Muscle layer of duodenum (tissue), 2 donors: ENCODE data around the gene PYGB.

Experiments used
- H3K27ac ChIP-seq: one replicate; pipeline ENCODE4 v1.7.0; 2013; ENCODE audit warnings: mild to moderate bottlenecking, low read length
- H3K27me3 ChIP-seq: one replicate; pipeline ENCODE4 v1.7.0; 2013; ENCODE audit warnings: low read depth, mild to moderate bottlenecking, control low read depth, low read length
- H3K36me3 ChIP-seq, 2 donors: one replicate each; pipeline ENCODE4 v1.7.0; 2013; ENCODE audit warnings: low read length in 2 of 2, control low read depth in 1 of 2, mild to moderate bottlenecking in 1 of 2; ENCODE audit not compliant: insufficient read depth in 2 of 2, control insufficient read depth in 1 of 2
- H3K4me1 ChIP-seq, 2 donors: one replicate each; pipeline ENCODE4 v1.7.0; 2013; ENCODE audit warnings: low read length in 2 of 2, mild to moderate bottlenecking in 2 of 2, control low read depth in 1 of 2, moderate library complexity in 1 of 2; ENCODE audit not compliant: insufficient read depth in 2 of 2, control insufficient read depth in 1 of 2
- H3K4me3 ChIP-seq, 2 donors: one replicate each; pipeline ENCODE4 v1.7.0; 2013; ENCODE audit warnings: low read length in 2 of 2, low read depth in 1 of 2, mild to moderate bottlenecking in 1 of 2
- H3K9me3 ChIP-seq, 2 donors: one replicate each; pipeline ENCODE4 v1.7.0; 2013; ENCODE audit warnings: low read length in 2 of 2, control low read depth in 1 of 2, mild to moderate bottlenecking in 1 of 2; ENCODE audit not compliant: control insufficient read depth in 1 of 2
- donor health status: healthy.

The PYGB gene

DNA sequence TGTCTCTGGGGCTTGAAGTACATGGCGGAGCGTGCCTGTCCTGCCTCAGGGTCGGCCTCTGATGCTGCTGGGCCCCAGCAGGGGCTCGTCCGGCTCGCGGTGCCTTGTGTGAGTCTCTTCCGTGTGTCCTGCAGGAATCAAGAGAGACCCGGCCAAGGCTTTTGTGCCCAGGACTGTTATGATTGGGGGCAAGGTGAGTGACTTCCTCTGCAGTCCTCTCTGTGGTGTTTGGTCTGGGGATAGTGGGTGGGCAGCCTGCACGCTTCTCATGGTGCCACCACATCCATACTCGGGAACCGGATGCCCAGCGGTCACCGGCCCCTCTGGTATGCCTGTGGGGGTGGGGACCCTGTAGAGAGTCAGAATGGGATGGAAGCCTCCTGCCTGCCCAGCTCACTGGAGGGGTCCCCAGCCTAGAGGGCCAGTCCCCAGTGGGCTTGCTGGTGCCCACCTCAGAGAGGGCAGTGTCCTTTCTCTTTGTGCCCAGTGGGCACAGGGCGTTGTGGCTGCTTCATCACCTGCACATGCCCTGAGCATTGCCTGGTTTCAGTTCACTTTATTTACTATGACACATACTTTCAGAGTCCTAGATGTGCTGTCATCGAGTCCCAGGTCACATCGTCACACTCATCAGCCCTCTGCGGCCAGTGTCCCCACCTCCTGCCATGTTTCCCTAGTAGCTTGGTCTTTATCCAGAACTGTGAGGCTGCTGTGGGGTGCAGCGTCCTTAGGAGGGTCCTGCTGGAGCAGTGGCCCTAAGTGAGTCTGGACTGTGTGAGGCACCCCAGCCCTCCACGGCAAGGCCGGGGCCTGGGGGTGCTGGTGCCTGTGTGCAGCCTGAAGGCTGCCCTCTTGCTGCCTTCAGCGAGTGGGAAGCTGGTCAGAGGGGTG is 40.7 kb downstream of the PYGB start:
- H3K9me3 ChIP-seq: no peaks in the 10 kb centered on the region
- no peaks in the 10 kb centered on the region for H3K27me3 ChIP-seq
- H3K4me3 ChIP-seq: no peak overlapping the region
- peaks cover 38 to 90% of the 10 kb centered on the region in 2 donors for H3K36me3 ChIP-seq
- H3K27ac ChIP-seq: no peak overlapping the region
- no peaks in the 10 kb centered on the region for H3K4me1 ChIP-seq

DNA sequence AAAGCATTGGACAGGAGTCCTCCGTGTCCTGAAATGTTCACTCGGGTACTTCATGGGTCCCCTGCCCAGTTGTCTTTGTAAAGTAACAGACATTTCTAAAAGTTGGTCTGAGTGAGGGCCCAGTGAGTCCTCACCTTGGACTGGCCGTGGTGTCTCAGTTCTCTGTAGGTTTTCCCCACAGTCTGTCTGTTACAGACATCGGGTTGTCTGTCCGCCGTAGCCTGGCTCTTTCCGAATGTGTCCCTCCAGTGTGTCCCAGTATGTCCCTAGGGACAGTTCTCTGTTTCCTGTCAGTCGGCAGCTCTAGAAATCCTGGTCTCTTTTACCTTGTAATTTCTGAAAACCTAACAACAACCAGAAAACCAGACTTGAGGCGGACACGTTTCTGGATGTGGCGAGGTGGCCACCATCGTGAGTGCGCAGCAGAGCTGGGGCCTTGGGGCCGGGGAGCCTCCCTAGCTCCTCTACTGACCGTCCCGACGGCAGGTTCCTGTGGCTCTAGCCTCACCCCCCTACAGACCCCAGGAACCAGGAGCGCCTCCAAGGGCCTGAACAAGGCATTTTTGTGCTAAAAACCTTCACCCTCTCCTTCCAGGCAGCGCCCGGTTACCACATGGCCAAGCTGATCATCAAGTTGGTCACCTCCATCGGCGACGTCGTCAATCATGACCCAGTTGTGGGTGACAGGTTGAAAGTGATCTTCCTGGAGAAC is 42.2 kb downstream of the PYGB start:
- Histone ChIP-seq H3K9me3 (no peaks in the 10 kb centered on the region), H3K4me1 (peaks cover 0 to 3% of the 10 kb centered on the region in 2 donors), H3K36me3 (peaks cover 24 to 76% of the 10 kb centered on the region in 2 donors), H3K27ac (no peak overlapping the region), H3K27me3 (no peaks in the 10 kb centered on the region), H3K4me3 (no peak overlapping the region)

DNA sequence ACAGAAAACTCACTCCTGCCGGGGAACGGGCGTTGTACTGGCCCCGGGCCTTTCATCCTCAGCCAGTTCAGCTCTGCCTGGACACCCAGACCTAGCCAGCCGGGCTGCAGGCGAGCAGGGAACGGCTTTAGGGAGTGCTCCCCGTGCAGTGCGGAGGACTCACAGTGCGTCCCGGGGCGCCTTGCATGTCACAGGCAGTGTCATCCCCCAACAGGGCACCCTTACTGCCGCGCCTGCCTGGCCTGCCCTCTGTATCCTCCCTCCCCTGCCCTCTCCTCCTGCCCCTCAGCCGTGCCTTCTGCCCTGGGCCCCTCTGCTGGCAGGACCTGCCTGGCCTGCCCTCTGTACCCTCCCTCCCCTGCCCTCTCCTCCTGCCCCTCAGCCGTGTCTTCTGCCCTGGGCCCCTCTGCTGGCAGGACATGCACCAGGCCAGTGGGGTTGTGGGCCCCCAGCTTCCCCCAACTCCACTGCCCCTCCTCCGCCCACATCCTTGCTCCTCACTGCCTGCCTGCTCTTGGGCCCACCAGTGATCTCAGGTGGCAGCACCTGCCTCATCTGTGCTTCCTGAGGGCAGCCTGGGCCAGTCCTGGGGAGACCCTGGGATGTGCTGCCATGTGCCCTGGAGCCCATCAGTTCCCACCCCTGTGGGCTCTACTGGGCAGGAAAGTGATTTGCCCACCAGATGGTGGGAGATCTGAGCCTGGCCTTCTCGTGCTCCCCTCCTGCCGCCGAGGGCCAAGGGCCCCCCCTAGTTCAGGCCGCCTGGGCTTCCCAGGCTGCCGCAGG is 43.0 kb downstream of the PYGB start:
- Histone ChIP-seq H3K4me3 (no peak overlapping the region), H3K27ac (no peak overlapping the region), H3K36me3 (peaks cover 17 to 70% of the 10 kb centered on the region in 2 donors), H3K4me1 (peaks cover 0 to 11% of the 10 kb centered on the region in 2 donors), H3K27me3 (no peaks in the 10 kb centered on the region), H3K9me3 (no peaks in the 10 kb centered on the region)

DNA sequence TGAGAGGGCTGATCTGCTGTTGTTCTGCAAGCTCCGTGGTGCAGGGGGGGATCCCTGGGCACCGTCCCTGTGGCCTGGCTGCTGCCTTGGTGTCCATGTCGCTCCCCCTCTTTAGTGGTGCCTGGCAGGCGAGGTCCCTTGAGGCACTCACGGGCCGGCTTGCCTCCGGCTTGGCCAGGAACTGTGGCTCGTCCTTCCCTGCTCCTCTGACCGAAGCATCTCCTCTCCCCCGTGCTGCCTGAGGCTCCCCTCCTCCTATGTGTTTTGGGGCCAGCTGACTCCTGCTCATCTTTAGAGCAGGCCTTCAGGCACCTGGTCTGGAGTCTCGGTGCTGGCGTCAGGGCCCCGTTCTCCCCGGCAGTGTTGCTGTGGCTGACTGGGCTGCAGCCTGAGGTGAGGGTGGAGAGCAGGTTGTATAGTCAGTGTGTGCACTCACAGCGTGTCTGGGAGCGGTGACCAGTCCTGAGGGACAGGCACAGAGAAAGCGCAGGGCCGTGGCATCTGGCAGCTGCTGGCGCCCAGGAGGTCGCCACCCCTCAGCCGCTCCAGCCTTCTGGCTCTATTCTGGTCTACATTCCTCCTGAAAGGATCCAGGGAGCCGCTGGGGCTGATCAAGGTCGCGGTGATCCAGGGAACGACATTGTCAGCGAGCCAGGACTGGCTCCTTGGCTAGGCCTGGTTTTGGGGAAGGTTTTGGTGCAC is 43.7 kb downstream of the PYGB start:
- H3K36me3 ChIP-seq: peaks cover 11 to 70% of the 10 kb centered on the region in 2 donors
- H3K27ac ChIP-seq: no peak overlapping the region
- peaks cover 0 to 19% of the 10 kb centered on the region in 2 donors for H3K4me1 ChIP-seq
- no peaks in the 10 kb centered on the region for H3K9me3 ChIP-seq
- no peak overlapping the region for H3K4me3 ChIP-seq
- H3K27me3 ChIP-seq: no peaks in the 10 kb centered on the region

DNA sequence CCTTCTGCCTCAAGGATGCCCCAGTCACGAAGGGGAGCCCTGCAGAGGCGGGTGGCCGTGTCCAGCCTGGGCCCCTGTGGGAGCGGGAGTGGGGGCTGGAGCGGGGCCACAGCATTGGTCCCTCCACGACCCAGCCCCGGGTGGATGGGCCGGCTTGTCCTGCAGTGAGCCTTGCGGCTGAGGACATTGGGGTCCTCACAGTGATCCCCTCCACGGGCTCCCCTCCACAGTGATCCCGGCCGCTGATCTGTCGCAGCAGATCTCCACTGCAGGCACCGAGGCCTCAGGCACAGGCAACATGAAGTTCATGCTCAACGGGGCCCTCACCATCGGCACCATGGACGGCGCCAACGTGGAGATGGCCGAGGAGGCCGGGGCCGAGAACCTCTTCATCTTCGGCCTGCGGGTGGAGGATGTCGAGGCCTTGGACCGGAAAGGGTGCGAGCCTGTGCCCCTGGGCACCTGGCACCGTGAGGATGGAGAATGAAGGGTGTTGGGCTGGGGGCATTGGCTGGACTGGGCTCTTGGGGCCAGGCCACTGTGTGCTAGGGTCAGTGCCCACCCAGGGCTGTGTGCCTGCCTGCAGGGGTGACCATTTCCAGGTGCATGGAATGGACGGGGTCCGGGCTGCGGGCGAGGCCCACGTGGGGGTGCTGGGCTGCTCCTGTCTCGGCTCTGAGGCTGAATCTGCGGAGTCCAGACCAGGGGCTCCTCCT is 44.4 kb downstream of the PYGB start:
- Histone ChIP-seq H3K4me1 (peaks cover 0 to 21% of the 10 kb centered on the region in 2 donors), H3K27me3 (no peaks in the 10 kb centered on the region), H3K36me3 (peaks cover 13 to 67% of the 10 kb centered on the region in 2 donors), H3K9me3 (no peaks in the 10 kb centered on the region), H3K4me3 (no peak overlapping the region), H3K27ac (no peak overlapping the region)

DNA sequence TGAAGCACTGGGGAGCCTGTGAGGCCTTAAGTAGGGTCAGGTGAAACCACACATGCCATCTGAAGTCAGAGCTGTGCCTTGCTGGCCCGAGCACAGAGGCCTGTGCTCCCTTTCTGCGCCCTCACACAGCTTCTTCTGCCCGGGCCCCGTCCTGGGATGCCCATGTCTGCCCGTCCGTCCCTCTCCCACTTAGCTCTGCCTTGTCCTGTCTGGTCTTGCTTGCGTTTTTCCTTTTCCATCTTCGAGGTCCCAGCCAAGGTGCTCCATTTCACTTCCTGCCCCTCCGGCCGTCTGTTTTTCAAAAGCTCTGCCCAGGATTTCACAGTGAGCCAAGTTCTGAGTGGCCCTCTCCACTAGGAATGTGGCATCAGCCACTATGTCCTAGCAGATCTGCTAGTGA is 45.6 kb downstream of the PYGB start:
- peaks cover 12 to 57% of the 10 kb centered on the region in 2 donors for H3K36me3 ChIP-seq
- H3K27me3 ChIP-seq: no peaks in the 10 kb centered on the region
- no peak overlapping the region for H3K4me3 ChIP-seq
- no peaks in the 10 kb centered on the region for H3K9me3 ChIP-seq
- no peak overlapping the region for H3K27ac ChIP-seq
- peaks cover 0 to 21% of the 10 kb centered on the region in 2 donors for H3K4me1 ChIP-seq

DNA sequence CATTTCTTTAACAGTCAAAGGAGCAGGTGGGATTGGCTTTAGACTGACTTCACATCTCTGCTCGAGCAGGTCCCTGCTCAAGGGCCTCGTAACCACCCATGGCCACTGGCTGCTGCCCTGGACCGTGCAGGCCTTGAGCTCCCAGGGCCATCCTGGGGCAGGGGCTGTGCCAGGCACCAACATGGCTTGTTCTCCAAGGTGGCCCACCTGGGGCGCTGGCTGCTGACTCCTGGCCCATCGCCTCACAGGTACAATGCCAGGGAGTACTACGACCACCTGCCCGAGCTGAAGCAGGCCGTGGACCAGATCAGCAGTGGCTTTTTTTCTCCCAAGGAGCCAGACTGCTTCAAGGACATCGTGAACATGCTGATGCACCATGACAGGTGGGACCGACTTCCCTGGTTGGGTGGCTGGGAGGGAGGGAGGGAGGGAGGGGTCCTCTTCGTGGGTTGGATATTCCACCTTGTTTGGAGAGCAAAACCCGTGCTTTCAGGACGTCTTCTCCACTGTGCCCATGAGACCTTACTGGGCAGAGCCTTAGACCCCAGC is 46.1 kb downstream of the PYGB start:
- Histone ChIP-seq H3K4me1 (peaks cover 0 to 21% of the 10 kb centered on the region in 2 donors), H3K27ac (no peak overlapping the region)

DNA sequence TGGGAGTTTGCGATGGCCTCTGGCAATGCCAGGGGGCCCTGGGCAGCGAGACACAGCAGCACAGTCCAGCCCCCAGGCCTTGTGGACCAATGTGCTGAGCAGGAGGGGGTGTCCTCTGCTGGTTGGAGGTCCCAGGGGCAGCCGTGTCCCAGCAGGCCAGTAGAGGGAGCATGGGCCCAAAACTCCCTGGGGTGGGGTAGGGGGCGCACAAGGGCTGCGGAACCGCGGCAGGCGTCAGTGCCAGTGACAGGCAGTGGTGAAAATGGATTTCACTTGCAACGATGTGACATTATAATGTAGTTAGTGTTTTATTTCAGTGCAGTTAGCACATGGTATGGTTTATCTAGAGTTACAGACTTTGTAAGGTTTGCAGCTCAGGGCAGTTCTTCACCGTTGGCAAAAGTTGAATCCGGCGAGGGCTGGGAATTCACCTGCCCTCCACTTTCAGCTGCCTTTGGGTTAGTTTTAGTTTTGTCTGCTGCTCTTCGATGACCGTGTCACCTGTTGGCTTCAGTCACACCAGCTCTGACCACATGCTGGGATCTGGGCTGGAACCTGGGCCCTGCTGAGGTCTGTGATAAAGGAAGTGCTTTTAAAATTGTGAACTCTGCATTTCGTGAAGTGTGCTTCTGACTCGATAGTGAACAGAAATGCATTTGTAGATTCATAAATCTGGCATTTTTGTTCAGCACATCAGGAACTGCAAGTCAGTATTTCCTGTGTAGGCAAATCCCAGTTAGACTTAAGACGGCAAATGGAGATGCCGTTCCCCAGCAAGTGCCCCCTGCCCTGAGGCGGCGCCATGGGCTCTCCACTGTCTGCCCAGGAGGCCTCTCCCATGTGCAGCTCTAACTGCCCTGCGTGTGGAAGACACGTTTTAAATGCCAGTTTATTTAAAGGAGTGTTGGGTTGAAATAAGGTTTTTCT is 46.8 kb downstream of the PYGB start:
- H3K36me3 ChIP-seq: peaks cover 4 to 52% of the 10 kb centered on the region in 2 donors

More for the DNA sequence above, 46.1 kb downstream of the PYGB start:
- H3K27me3 ChIP-seq: no peaks in the 10 kb centered on the region
- no peak overlapping the region for H3K4me3 ChIP-seq
- H3K36me3 ChIP-seq: peaks cover 7 to 57% of the 10 kb centered on the region in 2 donors
- H3K9me3 ChIP-seq: no peaks in the 10 kb centered on the region

DNA sequence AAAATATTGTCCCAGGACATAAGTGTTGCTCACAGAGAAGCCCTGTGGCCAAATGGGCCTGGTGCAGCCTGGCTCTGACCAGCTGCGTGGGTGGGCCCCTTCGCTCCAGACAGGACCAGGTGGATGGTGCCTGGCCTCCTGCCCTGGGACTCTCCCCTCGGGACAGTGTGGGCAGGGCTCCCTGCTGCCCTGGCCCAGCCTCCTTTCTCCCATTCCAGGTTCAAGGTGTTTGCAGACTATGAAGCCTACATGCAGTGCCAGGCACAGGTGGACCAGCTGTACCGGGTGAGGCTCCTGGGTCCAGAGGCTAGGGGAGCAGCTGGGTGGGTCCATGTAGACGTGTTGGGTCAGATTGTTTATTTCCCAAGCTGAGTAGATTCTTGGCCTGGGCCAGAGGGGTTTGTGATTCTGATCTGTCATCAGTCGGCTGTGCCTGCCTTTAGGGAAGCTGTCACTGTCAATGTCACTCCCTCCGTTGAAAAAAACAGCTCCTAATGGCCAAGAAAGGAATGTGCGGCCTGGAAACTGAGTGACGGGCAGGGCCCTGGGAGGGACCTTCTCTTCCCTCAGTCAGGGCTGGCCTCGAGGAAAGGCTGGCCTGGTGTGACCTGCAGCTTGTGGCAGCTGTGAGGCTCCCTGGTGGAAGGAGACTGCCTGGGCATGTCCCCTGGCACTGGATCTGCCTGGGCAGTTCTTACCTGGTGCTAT is 47.7 kb downstream of the PYGB start:
- Histone ChIP-seq H3K27me3 (no peaks in the 10 kb centered on the region), H3K4me3 (no peak overlapping the region), H3K36me3 (peaks cover 3 to 44% of the 10 kb centered on the region in 2 donors), H3K9me3 (no peaks in the 10 kb centered on the region), H3K4me1 (peaks cover 0 to 21% of the 10 kb centered on the region in 2 donors), H3K27ac (no peak overlapping the region)

More for the DNA sequence above, 46.8 kb downstream of the PYGB start:
- Histone ChIP-seq H3K9me3 (no peaks in the 10 kb centered on the region), H3K4me3 (no peak overlapping the region), H3K27me3 (no peaks in the 10 kb centered on the region), H3K4me1 (peaks cover 0 to 21% of the 10 kb centered on the region in 2 donors), H3K27ac (no peak overlapping the region)
